Mesendoderm (in vitro differentiated cells): Measurements from ENCODE around the gene PIP4K2B.
"Not testable (repeated sequence)": the region's sequence is repeated elsewhere in the genome, so short reads cannot be mapped to it uniquely, and the experiment has no call there.

Experiments used
- DNase-seq: peaks from one replicate; pipeline ENCODE4 v3.0.0; 2013
- H2AK5ac ChIP-seq: 2 replicates; pipeline ENCODE4 v1.6.1; 2013; ENCODE audit warnings: low read length, inconsistent platforms
- H2BK120ac ChIP-seq: 2 replicates; pipeline ENCODE4 v1.6.1; 2013; ENCODE audit warnings: low read depth, mild to moderate bottlenecking, low read length, moderate library complexity, mixed read lengths
- H2BK15ac ChIP-seq: replicated peaks from 2 replicates; pipeline ENCODE4 v1.6.1; 2013; ENCODE audit warnings: low read depth, mild to moderate bottlenecking, moderate library complexity
- H2BK5ac ChIP-seq: 2 replicates; pipeline ENCODE4 v1.6.1; 2013; ENCODE audit warnings: low read length, inconsistent platforms
- H3K18ac ChIP-seq: 2 replicates; pipeline ENCODE4 v1.6.1; 2013; ENCODE audit warnings: mild to moderate bottlenecking, low read length, mixed read lengths
- H3K23ac ChIP-seq: one replicate; pipeline ENCODE4 v1.6.1; 2013; ENCODE audit warnings: low read length
- H3K27ac ChIP-seq: 2 replicates; pipeline ENCODE4 v1.5.1; 2013; ENCODE audit warnings: low read depth, mild to moderate bottlenecking, inconsistent platforms, low read length, moderate library complexity
- H3K27me3 ChIP-seq: 2 replicates; pipeline ENCODE4 v1.6.1; 2013; ENCODE audit warnings: low read length, control low read depth, mild to moderate bottlenecking, inconsistent platforms; ENCODE audit not compliant: insufficient read depth, poor library complexity
- H3K36me3 ChIP-seq: 2 replicates; pipeline ENCODE4 v1.6.1; 2013; ENCODE audit warnings: low read length, inconsistent platforms; ENCODE audit not compliant: control insufficient read depth, insufficient read depth
- H3K4ac ChIP-seq: one replicate; pipeline ENCODE4 v1.6.1; 2013; ENCODE audit warnings: low read depth, mild to moderate bottlenecking, low read length, moderate library complexity
- H3K4me1 ChIP-seq: 2 replicates; pipeline ENCODE4 v1.6.1; 2013; ENCODE audit warnings: low read depth, low read length, inconsistent platforms; ENCODE audit not compliant: control insufficient read depth
- H3K4me2 ChIP-seq: 2 replicates; pipeline ENCODE4 v1.6.1; 2013; ENCODE audit warnings: low read length
- H3K4me3 ChIP-seq: 2 replicates; pipeline ENCODE4 v1.5.1; 2013; ENCODE audit warnings: mild to moderate bottlenecking, low read length
- H3K56ac ChIP-seq: one replicate; pipeline ENCODE4 v1.6.1; 2013; ENCODE audit warnings: low read length
- H3K79me1 ChIP-seq: 2 replicates; pipeline ENCODE4 v1.6.1; 2013; ENCODE audit warnings: low read length, inconsistent platforms
- H3K79me2 ChIP-seq: 2 replicates; pipeline ENCODE4 v1.6.1; 2013; ENCODE audit warnings: mild to moderate bottlenecking, low read length; ENCODE audit not compliant: control insufficient read depth, insufficient read depth
- H3K9ac ChIP-seq: 2 replicates; pipeline ENCODE4 v1.6.1; 2013; ENCODE audit warnings: low read length, inconsistent platforms
- H4K5ac ChIP-seq: one replicate; pipeline ENCODE4 v1.6.1; 2013; ENCODE audit warnings: low read length
- H4K8ac ChIP-seq: one replicate; pipeline ENCODE4 v1.6.1; 2013; ENCODE audit warnings: low read depth, mild to moderate bottlenecking, control low read depth, low read length, moderate library complexity
- WGBS: extraction: QIAGEN DNeasy Blood & Tissue Kit; methylation state at CpG from one replicate; pipeline ENCODE4 v1.1.7; 2013; ENCODE audit warnings: low lambda C conversion rate, missing lambda C conversion rate; ENCODE audit not compliant: insufficient coverage; ENCODE audit errors: extremely low coverage; 5-methylcytosine and 5-hydroxymethylcytosine counted together

PIP4K2B gene

GRCh38 chr17:38787999-38788398, 11.4 kb downstream of the PIP4K2B start:
- peaks cover 14% of the 10 kb centered on the region for H3K36me3 ChIP-seq
- not testable (repeated sequence) for H3K4me3 ChIP-seq, H2BK5ac ChIP-seq, H2AK5ac ChIP-seq, H3K4me2 ChIP-seq, H3K18ac ChIP-seq, H3K56ac ChIP-seq, H2BK120ac ChIP-seq, H3K4me1 ChIP-seq, H3K23ac ChIP-seq, H4K8ac ChIP-seq, H3K9ac ChIP-seq, H3K4ac ChIP-seq, H3K27me3 ChIP-seq, DNase-seq, H4K5ac ChIP-seq, H3K79me2 ChIP-seq, H3K27ac ChIP-seq, H2BK15ac ChIP-seq
- peaks cover 13% of the 10 kb centered on the region for H3K79me1 ChIP-seq
- WGBS = no CpG with 5 or more reads among the region's 4 CpGs

DNA sequence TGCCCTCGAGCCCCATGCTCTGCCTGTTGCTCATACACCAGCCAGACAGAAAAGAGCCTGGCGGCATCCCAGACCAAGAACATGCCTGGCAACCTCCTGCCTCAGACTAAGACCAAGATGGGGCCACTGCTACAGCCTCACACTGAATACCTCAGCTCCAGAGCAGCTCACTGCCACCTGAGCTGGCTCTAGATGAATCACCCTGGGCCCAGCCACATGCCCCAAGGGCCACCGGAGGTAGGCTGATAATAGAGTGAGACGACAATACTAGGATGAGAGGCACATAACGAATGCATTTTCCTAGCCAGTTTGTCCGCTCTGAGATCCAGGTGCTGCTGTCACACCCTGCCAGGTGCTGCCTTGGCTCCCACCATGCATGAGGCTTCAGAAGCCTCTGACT, 13.0 kb downstream of the PIP4K2B start:
- no peak overlapping the region for H4K5ac ChIP-seq
- H2BK15ac ChIP-seq = no peak overlapping the region
- peaks cover 3% of the 10 kb centered on the region for H3K79me2 ChIP-seq
- H3K79me1 ChIP-seq = peaks cover 11% of the 10 kb centered on the region
- H3K27me3 ChIP-seq = no peaks in the 10 kb centered on the region
- H3K23ac ChIP-seq = no peak overlapping the region
- H3K18ac ChIP-seq = no peak overlapping the region
- H3K36me3 ChIP-seq = peaks cover 18% of the 10 kb centered on the region
- H4K8ac ChIP-seq = no peak overlapping the region
- no CpG with 5 or more reads among the region's 6 CpGs for WGBS
- H3K27ac ChIP-seq = no peak overlapping the region
- H2BK120ac ChIP-seq = no peak overlapping the region
- no peak for DNase-seq
- H2AK5ac ChIP-seq = no peak overlapping the region
- no peak overlapping the region for H3K4ac ChIP-seq
- no peak overlapping the region for H3K56ac ChIP-seq
- no peak overlapping the region for H3K4me2 ChIP-seq
- no peak overlapping the region for H3K4me3 ChIP-seq
- peaks cover 4% of the 10 kb centered on the region for H3K4me1 ChIP-seq
- H2BK5ac ChIP-seq = no peak overlapping the region
- no peak overlapping the region for H3K9ac ChIP-seq

DNA sequence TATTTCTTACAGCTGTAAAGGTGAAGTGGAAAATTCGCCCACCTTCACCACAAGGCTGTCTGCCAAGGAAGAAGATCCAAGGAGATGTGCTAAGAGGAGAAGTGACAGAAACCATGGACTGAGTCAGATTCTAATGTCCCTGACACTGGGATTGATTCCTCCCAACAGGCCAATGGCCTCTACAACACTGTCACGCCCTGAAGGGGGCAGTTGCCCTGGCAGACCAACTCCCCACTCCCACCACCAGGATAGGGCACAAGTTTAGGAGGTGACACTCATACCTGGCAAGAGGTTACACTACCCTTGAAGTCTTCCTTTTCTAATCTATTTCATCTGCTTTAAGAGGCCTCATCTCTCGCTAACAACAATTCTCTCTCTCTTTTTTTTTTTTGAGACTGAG, 16.1 kb downstream of the PIP4K2B start:
- Histone ChIP-seq H3K9ac (no peak overlapping the region), H3K79me2 (no peaks in the 10 kb centered on the region), H3K18ac (no peak overlapping the region), H4K8ac (no peak overlapping the region), H3K4me2 (no peak overlapping the region), H3K36me3 (peaks cover 31% of the 10 kb centered on the region), H2BK5ac (no peak overlapping the region), H3K4me3 (no peak overlapping the region), H2AK5ac (no peak overlapping the region), H3K4ac (no peak overlapping the region), H4K5ac (no peak overlapping the region), H3K4me1 (no peaks in the 10 kb centered on the region), H3K56ac (no peak overlapping the region), H3K23ac (no peak overlapping the region), H2BK120ac (no peak overlapping the region), H3K79me1 (peaks cover 9% of the 10 kb centered on the region), H3K27me3 (no peaks in the 10 kb centered on the region), H3K27ac (no peak overlapping the region), H2BK15ac (no peak overlapping the region)
- WGBS = no CpG with 5 or more reads among the region's 3 CpGs
- DNase-seq = no peak

GRCh38 chr17:38779965-38780752, 19.2 kb downstream of the PIP4K2B start:
- no CpG with 5 or more reads among the region's 23 CpGs for WGBS
- DNase-seq = no peak

DNA sequence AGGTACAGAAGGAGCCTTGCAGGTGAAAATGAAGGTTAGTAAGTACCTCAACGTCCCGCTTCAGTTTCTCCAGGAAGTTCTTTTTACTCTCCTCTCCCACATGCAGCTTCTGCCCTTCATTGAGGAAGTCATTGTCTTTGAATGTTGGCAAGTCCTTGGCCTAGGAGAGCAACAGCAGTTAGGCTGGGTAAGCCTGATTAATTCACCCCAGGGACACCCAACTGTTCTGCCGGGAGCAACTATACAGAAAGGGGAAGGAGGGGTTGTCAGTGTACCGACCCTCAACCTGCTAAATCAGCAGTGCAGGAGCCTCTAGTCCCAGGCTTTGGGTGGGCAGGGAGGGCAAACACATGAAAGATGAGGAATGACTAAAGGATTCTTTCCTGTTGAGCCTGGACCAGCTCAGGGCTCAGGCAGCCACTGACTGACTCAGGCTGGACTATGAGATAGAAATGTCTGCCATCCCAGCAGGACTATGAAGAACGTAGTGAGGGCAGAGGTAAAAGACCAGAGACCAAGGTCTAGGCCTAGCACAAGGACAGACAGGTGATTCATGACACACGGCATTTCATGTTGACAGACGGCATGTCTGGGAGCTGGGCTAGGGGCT, 21.6 kb downstream of the PIP4K2B start:
- H3K9ac ChIP-seq = no peak overlapping the region
- H3K79me2 ChIP-seq = no peaks in the 10 kb centered on the region
- no peak for DNase-seq
- no peak overlapping the region for H3K18ac ChIP-seq
- H3K79me1 ChIP-seq = no peaks in the 10 kb centered on the region
- H2BK120ac ChIP-seq = no peak overlapping the region
- H4K8ac ChIP-seq = no peak overlapping the region
- no peak overlapping the region for H3K4ac ChIP-seq
- no peaks in the 10 kb centered on the region for H3K27me3 ChIP-seq
- H3K36me3 ChIP-seq = peaks cover 25% of the 10 kb centered on the region
- H3K56ac ChIP-seq = no peak overlapping the region
- WGBS = no CpG with 5 or more reads among the region's 7 CpGs
- no peak overlapping the region for H2BK5ac ChIP-seq
- no peak overlapping the region for H4K5ac ChIP-seq
- H3K4me3 ChIP-seq = no peak overlapping the region
- no peak overlapping the region for H2AK5ac ChIP-seq
- H3K23ac ChIP-seq = no peak overlapping the region
- no peak overlapping the region for H2BK15ac ChIP-seq
- no peaks in the 10 kb centered on the region for H3K4me1 ChIP-seq
- no peak overlapping the region for H3K4me2 ChIP-seq
- H3K27ac ChIP-seq = no peak overlapping the region

More at GRCh38 chr17:38779965-38780752, 19.2 kb downstream of the PIP4K2B start:
- no peaks in the 10 kb centered on the region for H3K27me3 ChIP-seq
- H3K4ac ChIP-seq = no peak overlapping the region
- H3K79me2 ChIP-seq = no peaks in the 10 kb centered on the region
- H2AK5ac ChIP-seq = no peak overlapping the region
- H4K8ac ChIP-seq = no peak overlapping the region
- H2BK120ac ChIP-seq = no peak overlapping the region
- H3K79me1 ChIP-seq = no peaks in the 10 kb centered on the region
- peaks cover 28% of the 10 kb centered on the region for H3K36me3 ChIP-seq
- no peak overlapping the region for H3K4me2 ChIP-seq
- no peak overlapping the region for H2BK5ac ChIP-seq
- no peak overlapping the region for H3K56ac ChIP-seq
- H2BK15ac ChIP-seq = no peak overlapping the region
- H3K27ac ChIP-seq = no peak overlapping the region
- H3K4me1 ChIP-seq = no peaks in the 10 kb centered on the region
- H4K5ac ChIP-seq = no peak overlapping the region
- no peak overlapping the region for H3K4me3 ChIP-seq
- H3K9ac ChIP-seq = no peak overlapping the region
- no peak overlapping the region for H3K18ac ChIP-seq
- H3K23ac ChIP-seq = no peak overlapping the region
